ENCODE measurements around the gene PPP2R3B. TPM values are rescaled to one million over a fixed set of nuclear protein-coding genes. Genes with fewer than 3 reads are reported as not detected.
"Not testable (repeated sequence)": the region's sequence is repeated elsewhere in the genome, so short reads cannot be mapped to it uniquely, and the experiment has no call there.

Gene PPP2R3B
- total RNA-seq, 2 donors from 2014 or later = 12.0 to 38.8 TPM

GRCh38 chrX:390459-390858, 3.8 kb upstream of the PPP2R3B start:
- H3K27me3 Mint-ChIP-seq = no peaks in the 10 kb centered on the region
- ATAC-seq (no peak), DNase-seq (ENCODE audit: low spot score) (no peak)
- no peaks in the 10 kb centered on the region for H3K36me3 Mint-ChIP-seq
- H3K9me3 Mint-ChIP-seq = no peaks in the 10 kb centered on the region
- H3K4me1 Mint-ChIP-seq (ENCODE audit: low read depth in 2 of 2) = peaks cover 10% of the 10 kb centered on the region in 2 donors
- no peak overlapping the region for H3K4me3 Mint-ChIP-seq
- no peak overlapping the region for H3K27ac Mint-ChIP-seq

- Mint-ChIP-seq H3K4me3 (peak overlapping the region; percentile 48), H3K9me3 (no peaks in the 10 kb centered on the region), H3K27ac (peak overlapping the region in 1 of 2 donors; percentile 61), H3K4me1 (ENCODE audit: low read depth in 2 of 2) (peaks cover 10% of the 10 kb centered on the region in 2 donors), H3K36me3 (no peaks in the 10 kb centered on the region), H3K27me3 (no peaks in the 10 kb centered on the region)
- DNase-seq (ENCODE audit: low spot score) (no peak), ATAC-seq (no peak)
Measured at GRCh38 chrX:389021-389441, 2.3 kb upstream of the PPP2R3B start.

- peaks cover 10% of the 10 kb centered on the region in 2 donors for H3K4me1 Mint-ChIP-seq (ENCODE audit: low read depth in 2 of 2)
- H3K9me3 Mint-ChIP-seq = no peaks in the 10 kb centered on the region
- DNase-seq (ENCODE audit: low spot score) = no peak
- no peaks in the 10 kb centered on the region for H3K27me3 Mint-ChIP-seq
- peak overlapping the region; percentile 96 to 99 for H3K27ac Mint-ChIP-seq
- peak overlapping the region; percentile 97 for H3K4me3 Mint-ChIP-seq
- H3K36me3 Mint-ChIP-seq = no peaks in the 10 kb centered on the region
- no peak for ATAC-seq
Measured at GRCh38 chrX:387729-388128, 1.0 kb upstream of the PPP2R3B start.

- Mint-ChIP-seq H3K4me1 (ENCODE audit: low read depth in 2 of 2) (peaks cover 10% of the 10 kb centered on the region in 2 donors), H3K27me3 (no peaks in the 10 kb centered on the region), H3K9me3 (no peaks in the 10 kb centered on the region), H3K36me3 (no peaks in the 10 kb centered on the region), H3K4me3 (peak overlapping the region; percentile 42), H3K27ac (peak overlapping the region; percentile 96 to 99)
- DNase-seq (ENCODE audit: low spot score) (no peak), ATAC-seq (peak in 1 of 2 donors; percentile 50)
Measured at GRCh38 chrX:386239-386767, 404 bp downstream of the PPP2R3B start.

- H3K27ac Mint-ChIP-seq; ATAC-seq; H3K27me3 Mint-ChIP-seq; H3K36me3 Mint-ChIP-seq; H3K9me3 Mint-ChIP-seq; DNase-seq (ENCODE audit: low spot score): not testable (repeated sequence)
- H3K4me3 Mint-ChIP-seq = peak overlapping the region; percentile 42
- peaks cover 10% of the 10 kb centered on the region in 2 donors for H3K4me1 Mint-ChIP-seq (ENCODE audit: low read depth in 2 of 2)
Measured at GRCh38 chrX:385736-386135, 971 bp downstream of the PPP2R3B start.

GRCh38 chrX:384861-385260, 1.8 kb downstream of the PPP2R3B start:
- H3K36me3 Mint-ChIP-seq = no peaks in the 10 kb centered on the region
- no peak overlapping the region for H3K4me3 Mint-ChIP-seq
- no peak overlapping the region for H3K27ac Mint-ChIP-seq
- H3K9me3 Mint-ChIP-seq = no peaks in the 10 kb centered on the region
- H3K27me3 Mint-ChIP-seq = no peaks in the 10 kb centered on the region
- ATAC-seq (no peak), DNase-seq (ENCODE audit: low spot score) (no peak)
- peaks cover 10% of the 10 kb centered on the region in 2 donors for H3K4me1 Mint-ChIP-seq (ENCODE audit: low read depth in 2 of 2)

GRCh38 chrX:378443-378842, 8.3 kb downstream of the PPP2R3B start:
- Mint-ChIP-seq H3K9me3 (no peaks in the 10 kb centered on the region), H3K27me3 (peaks cover 13 to 16% of the 10 kb centered on the region in 2 donors), H3K36me3 (no peaks in the 10 kb centered on the region), H3K27ac (no peak overlapping the region), H3K4me1 (ENCODE audit: low read depth in 2 of 2) (peaks cover 6 to 10% of the 10 kb centered on the region in 2 donors), H3K4me3 (no peak overlapping the region)
- DNase-seq (ENCODE audit: low spot score) (no peak), ATAC-seq (no peak)

GRCh38 chrX:376206-376605, 10.5 kb downstream of the PPP2R3B start:
- H3K27ac Mint-ChIP-seq; DNase-seq (ENCODE audit: low spot score); H3K9me3 Mint-ChIP-seq; H3K36me3 Mint-ChIP-seq; ATAC-seq; H3K4me3 Mint-ChIP-seq: not testable (repeated sequence)
- peaks cover 8 to 10% of the 10 kb centered on the region in 2 donors for H3K4me1 Mint-ChIP-seq (ENCODE audit: low read depth in 2 of 2)
- peaks cover 20 to 23% of the 10 kb centered on the region in 2 donors for H3K27me3 Mint-ChIP-seq

- DNase-seq (ENCODE audit: low spot score) = no peak
- no peak for ATAC-seq
- Mint-ChIP-seq H3K36me3 (no peaks in the 10 kb centered on the region), H3K4me3 (peak overlapping the region; percentile 22), H3K4me1 (ENCODE audit: low read depth in 2 of 2) (peaks cover 8 to 10% of the 10 kb centered on the region in 2 donors), H3K27ac (no peak overlapping the region), H3K27me3 (peaks cover 20 to 23% of the 10 kb centered on the region in 2 donors), H3K9me3 (no peaks in the 10 kb centered on the region)
Measured at GRCh38 chrX:375181-376036, 11.3 kb downstream of the PPP2R3B start.

- Mint-ChIP-seq H3K36me3 (no peaks in the 10 kb centered on the region), H3K27ac (no peak overlapping the region), H3K4me3 (peak overlapping the region; percentile 22), H3K27me3 (peaks cover 20 to 23% of the 10 kb centered on the region in 2 donors), H3K4me1 (ENCODE audit: low read depth in 2 of 2) (peaks cover 8 to 10% of the 10 kb centered on the region in 2 donors), H3K9me3 (no peaks in the 10 kb centered on the region)
- ATAC-seq (no peak), DNase-seq (ENCODE audit: low spot score) (no peak)
Measured at GRCh38 chrX:374596-374995, 12.1 kb downstream of the PPP2R3B start.

- Mint-ChIP-seq H3K27me3 (peaks cover 20 to 23% of the 10 kb centered on the region in 2 donors), H3K4me1 (ENCODE audit: low read depth in 2 of 2) (peaks cover 8 to 10% of the 10 kb centered on the region in 2 donors), H3K36me3 (no peaks in the 10 kb centered on the region), H3K27ac (no peak overlapping the region), H3K9me3 (no peaks in the 10 kb centered on the region), H3K4me3 (peak overlapping the region; percentile 22)
- DNase-seq (ENCODE audit: low spot score) (no peak), ATAC-seq (peak; percentile 36 to 41)
Measured at GRCh38 chrX:373641-374471, 12.9 kb downstream of the PPP2R3B start.

GRCh38 chrX:372856-373640, 13.7 kb downstream of the PPP2R3B start:
- H3K4me1 Mint-ChIP-seq (ENCODE audit: low read depth in 2 of 2) = peaks cover 8 to 10% of the 10 kb centered on the region in 2 donors
- ATAC-seq (peak in 1 of 2 donors; percentile 6), DNase-seq (ENCODE audit: low spot score) (no peak)
- no peak overlapping the region for H3K27ac Mint-ChIP-seq
- H3K36me3 Mint-ChIP-seq = no peaks in the 10 kb centered on the region
- H3K27me3 Mint-ChIP-seq = peaks cover 20 to 23% of the 10 kb centered on the region in 2 donors
- H3K4me3 Mint-ChIP-seq = no peak overlapping the region
- H3K9me3 Mint-ChIP-seq = no peaks in the 10 kb centered on the region

- H3K27ac Mint-ChIP-seq = no peak overlapping the region
Measured at GRCh38 chrX:371907-372306, 14.8 kb downstream of the PPP2R3B start.

More at GRCh38 chrX:371907-372306, 14.8 kb downstream of the PPP2R3B start:
- Mint-ChIP-seq H3K4me1 (ENCODE audit: low read depth in 2 of 2) (peaks cover 10 to 12% of the 10 kb centered on the region in 2 donors), H3K27me3 (peaks cover 20 to 23% of the 10 kb centered on the region in 2 donors), H3K4me3 (no peak overlapping the region), H3K9me3 (no peaks in the 10 kb centered on the region), H3K36me3 (no peaks in the 10 kb centered on the region)
- DNase-seq (ENCODE audit: low spot score) = no peak
- no peak for ATAC-seq

Measured in natural killer cell treated with Interleukin-12 subunit alpha and Interleukin-12 subunit beta and Interleukin-15 and Interleukin-18, amount 100 ng/mL, for 72 hours (primary cell).